K562 (cell line): ENCODE data around the gene SORCS1.

Experiments
- CREB1 ChIP-seq, 2 experiments: sonication (generic) in 1 of 2; formaldehyde crosslinking in 1 of 2; IDR thresholded peaks; 2 replicates each; pipeline versions ENCODE4 v1.6.1 to v1.8.0; 2012 to 2022; ENCODE audit warnings: inconsistent platforms in 1 of 2, mild to moderate bottlenecking in 1 of 2, missing genetic modification reagents in 1 of 2, moderate library complexity in 1 of 2
- YY1 ChIP-seq, 3 experiments: IDR thresholded peaks; 2 replicates each; pipeline ENCODE4 v1.6.1; 2011; ENCODE audit warnings: low read length in 2 of 3, mild to moderate bottlenecking in 2 of 3, moderate library complexity in 2 of 3, borderline replicate concordance in 1 of 3, control low read depth in 1 of 3, low read depth in 1 of 3; ENCODE audit not compliant: insufficient read depth in 3 of 3, insufficient replicate concordance in 2 of 3, control insufficient read depth in 1 of 3, insufficient read length in 1 of 3; ENCODE audit errors: extremely low read depth in 1 of 3

- no peak for TF ChIP-seq YY1 (IDR thresholded peaks at IDR 0.05; ENCODE audit: borderline replicate concordance in 1 of 3, control insufficient read depth in 1 of 3, extremely low read depth in 1 of 3, insufficient read depth in 3 of 3, insufficient read length in 1 of 3, insufficient replicate concordance in 2 of 3, low read depth in 1 of 3, low read length in 2 of 3)
- TF ChIP-seq CREB1 (IDR thresholded peaks at IDR 0.05), result no peak
- TF ChIP-seq CREB1 (CRISPR knock-in tag; IDR thresholded peaks at IDR 0.05), result no peak
Measured at GRCh38 chr10:106741006-106741530, 423.4 kb downstream of the SORCS1 start.
